ENCODE results near the gene ATP11A.
"Not testable (repeated sequence)": the region's sequence is repeated elsewhere in the genome, so short reads cannot be mapped to it uniquely, and the experiment has no call there.

The ATP11A gene

GRCh38 chr13:112881656-112882554, 192.1 kb downstream of the ATP11A start:
- Histone ChIP-seq H3K36me3 (ENCODE audit: insufficient read depth) (no peaks in the 10 kb centered on the region), H3K27ac (no peak overlapping the region), H4K20me1 (ENCODE audit: insufficient read depth) (no peaks in the 10 kb centered on the region), H3K4me2 (no peak overlapping the region), H3K27me3 (ENCODE audit: insufficient read depth, low read depth) (no peaks in the 10 kb centered on the region), H3K4me1 (ENCODE audit: low read depth, poor library complexity, severe bottlenecking) (no peaks in the 10 kb centered on the region), H3K9ac (no peak overlapping the region), H3K4me3 (IDR thresholded peaks at IDR 0.05; ENCODE audit: insufficient read depth, low read depth, low read length) (no peak overlapping the region), H3K79me2 (ENCODE audit: insufficient read depth, low read depth) (no peaks in the 10 kb centered on the region), H2AFZ (ENCODE audit: low read depth) (no peak overlapping the region)
- no peak for TF ChIP-seq CTCF (conservative IDR thresholded peaks at IDR 0.05; ENCODE audit: low read depth, low read length)

- Histone ChIP-seq H3K27me3 (ENCODE audit: insufficient read depth, low read depth) (no peaks in the 10 kb centered on the region), H4K20me1 (ENCODE audit: insufficient read depth) (no peaks in the 10 kb centered on the region), H3K79me2 (ENCODE audit: insufficient read depth, low read depth) (no peaks in the 10 kb centered on the region), H3K9ac (no peak overlapping the region), H3K4me2 (no peak overlapping the region), H3K36me3 (ENCODE audit: insufficient read depth) (no peaks in the 10 kb centered on the region), H3K27ac (no peak overlapping the region), H3K4me1 (ENCODE audit: low read depth, poor library complexity, severe bottlenecking) (no peaks in the 10 kb centered on the region), H3K4me3 (IDR thresholded peaks at IDR 0.05; ENCODE audit: insufficient read depth, low read depth, low read length) (no peak overlapping the region), H2AFZ (ENCODE audit: low read depth) (no peak overlapping the region)
- TF ChIP-seq CTCF (conservative IDR thresholded peaks at IDR 0.05; ENCODE audit: low read depth, low read length), result no peak
Measured at GRCh38 chr13:112882555-112883024, 192.8 kb downstream of the ATP11A start.

GRCh38 chr13:112883241-112883945, 193.6 kb downstream of the ATP11A start:
- Histone ChIP-seq H2AFZ (ENCODE audit: low read depth) (no peak overlapping the region), H3K9ac (no peak overlapping the region), H4K20me1 (ENCODE audit: insufficient read depth) (no peaks in the 10 kb centered on the region), H3K4me2 (no peak overlapping the region), H3K4me1 (ENCODE audit: low read depth, poor library complexity, severe bottlenecking) (no peaks in the 10 kb centered on the region), H3K27me3 (ENCODE audit: insufficient read depth, low read depth) (no peaks in the 10 kb centered on the region), H3K36me3 (ENCODE audit: insufficient read depth) (no peaks in the 10 kb centered on the region), H3K79me2 (ENCODE audit: insufficient read depth, low read depth) (no peaks in the 10 kb centered on the region), H3K27ac (no peak overlapping the region), H3K4me3 (IDR thresholded peaks at IDR 0.05; ENCODE audit: insufficient read depth, low read depth, low read length) (no peak overlapping the region)
- no peak for TF ChIP-seq CTCF (conservative IDR thresholded peaks at IDR 0.05; ENCODE audit: low read depth, low read length)

- H3K27me3 ChIP-seq (ENCODE audit: insufficient read depth, low read depth); H3K79me2 ChIP-seq (ENCODE audit: insufficient read depth, low read depth); H2AFZ ChIP-seq (ENCODE audit: low read depth); H3K9ac ChIP-seq; H3K4me3 ChIP-seq (IDR thresholded peaks at IDR 0.05; ENCODE audit: insufficient read depth, low read depth, low read length); H4K20me1 ChIP-seq (ENCODE audit: insufficient read depth); H3K4me2 ChIP-seq; H3K4me1 ChIP-seq (ENCODE audit: low read depth, poor library complexity, severe bottlenecking); H3K36me3 ChIP-seq (ENCODE audit: insufficient read depth); H3K27ac ChIP-seq: not testable (repeated sequence)
Measured at GRCh38 chr13:112884700-112885099, 194.9 kb downstream of the ATP11A start.
